OCI-LY1 (cell line): ENCODE data around the gene C1orf115.

Experiments
- H2AFZ ChIP-seq: fragments of 200-600 bp; sonication (generic), shearing (Covaris generic); 2 replicates; pipeline ENCODE4 v1.6.0; 2014; ENCODE audit warnings: antibody characterized with exemption, mild to moderate bottlenecking, low read length
- H3F3A ChIP-seq: fragments of 200-600 bp; sonication (generic), shearing (Covaris generic); 2 replicates; pipeline ENCODE4 v1.6.0; 2014; ENCODE audit warnings: mild to moderate bottlenecking, antibody characterized with exemption, low read length, moderate library complexity; ENCODE audit not compliant: insufficient read depth
- H3K27ac ChIP-seq: fragments of 200-600 bp; sonication (generic); 2 replicates; pipeline ENCODE4 v1.5.1; 2014; ENCODE audit warnings: low read length, mixed run types, mild to moderate bottlenecking, low read depth; ENCODE audit not compliant: poor library complexity, severe bottlenecking
- H3K27me3 ChIP-seq: fragments of 200-600 bp; sonication (generic); 2 replicates; pipeline ENCODE4 v1.6.0; 2014; ENCODE audit warnings: antibody characterized with exemption, mild to moderate bottlenecking, low read length, moderate library complexity; ENCODE audit not compliant: insufficient read depth
- H3K36me3 ChIP-seq: fragments of 200-600 bp; sonication (generic); 2 replicates; pipeline ENCODE4 v1.6.1; 2014; ENCODE audit warnings: mild to moderate bottlenecking, antibody characterized with exemption, low read length, moderate library complexity, mixed read lengths; ENCODE audit not compliant: insufficient read depth
- H3K4me1 ChIP-seq: fragments of 200-600 bp; sonication (generic); 2 replicates; pipeline ENCODE4 v1.5.1; 2014; ENCODE audit warnings: mild to moderate bottlenecking, low read length, moderate library complexity; ENCODE audit not compliant: insufficient read depth, severe bottlenecking
- H3K4me2 ChIP-seq: fragments of 200-600 bp; sonication (generic), shearing (Covaris generic); 2 replicates; pipeline ENCODE4 v1.6.1; 2014; ENCODE audit warnings: low read length
- H3K4me3 ChIP-seq: fragments of 200-600 bp; sonication (generic); 2 replicates; pipeline ENCODE4 v1.5.1; 2014; ENCODE audit warnings: low read length, low read depth, mild to moderate bottlenecking, mixed read lengths; ENCODE audit not compliant: poor library complexity, severe bottlenecking
- H3K79me2 ChIP-seq: fragments of 200-600 bp; shearing (Covaris generic); 2 replicates; pipeline ENCODE4 v1.6.1; 2016; ENCODE audit warnings: mixed run types, low read length, mixed read lengths; ENCODE audit not compliant: insufficient read depth
- H3K9ac ChIP-seq: fragments of 200-600 bp; sonication (generic), shearing (Covaris generic); 2 replicates; pipeline ENCODE4 v1.6.1; 2014; ENCODE audit warnings: mild to moderate bottlenecking, low read length, mixed read lengths
- H3K9me2 ChIP-seq: fragments of 200-600 bp; sonication (generic), shearing (Covaris generic); 2 replicates; pipeline ENCODE4 v1.6.1; 2014; ENCODE audit warnings: low read depth, mild to moderate bottlenecking, low read length, mixed read lengths
- H3K9me3 ChIP-seq: fragments of 200-600 bp; shearing (Covaris generic); 2 replicates; pipeline ENCODE4 v1.6.1; 2014; ENCODE audit warnings: low read length, mixed read lengths
- H4K20me1 ChIP-seq: fragments of 200-600 bp; sonication (generic), shearing (Covaris generic); 2 replicates; pipeline ENCODE4 v1.6.0; 2016; ENCODE audit warnings: mild to moderate bottlenecking, low read length; ENCODE audit not compliant: insufficient read depth
- EZH2 ChIP-seq: fragments of 200-600 bp; sonication (generic), shearing (Covaris generic); IDR thresholded peaks from 2 replicates; pipeline ENCODE4 v1.8.0; 2017; ENCODE audit warnings: borderline replicate concordance, mixed run types, mild to moderate bottlenecking, antibody characterized with exemption, low read length, moderate library complexity, mixed read lengths
- TF ChIP-seq, protein P1 (sequence below): fragments of 200-600 bp; sonication (generic), shearing (Covaris generic); IDR thresholded peaks from 2 replicates; pipeline ENCODE4 v1.5.1; 2017; ENCODE audit warnings: mild to moderate bottlenecking, antibody characterized with exemption, low read length, moderate library complexity, mixed read lengths

Gene C1orf115

DNA sequence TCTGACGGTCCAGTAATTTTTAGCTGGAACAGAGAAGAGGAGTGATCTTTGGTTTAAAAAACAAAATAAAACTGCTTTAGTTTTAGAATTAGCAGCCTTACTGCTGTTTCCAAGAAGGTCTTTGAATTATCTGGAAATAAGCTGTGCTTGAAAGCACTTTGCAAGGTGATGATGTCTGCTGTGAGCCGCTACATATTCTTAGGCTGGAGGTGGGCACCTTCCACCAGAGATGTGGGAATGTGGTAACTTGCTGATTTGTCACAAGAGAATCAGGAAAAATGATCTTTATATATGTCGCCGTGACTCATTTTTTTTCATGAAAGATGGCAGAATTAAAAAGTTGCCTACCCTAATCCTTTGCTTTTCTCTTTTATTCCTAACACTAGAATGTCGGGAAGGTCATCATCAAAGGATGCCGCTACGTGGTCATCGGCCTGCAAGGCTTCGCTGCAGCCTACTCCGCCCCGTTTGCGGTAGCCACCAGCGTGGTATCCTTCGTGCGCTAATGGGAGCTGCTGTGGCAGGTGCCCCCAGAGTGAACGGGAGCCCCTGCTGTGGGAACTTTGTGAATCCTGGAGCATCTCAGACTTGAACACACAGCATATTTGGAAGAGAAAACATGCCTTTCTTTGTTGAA lies 6.2 kb downstream of the C1orf115 start:
- no peak overlapping the region for H3K4me3 ChIP-seq
- no peaks in the 10 kb centered on the region for H3K9me3 ChIP-seq
- no peak overlapping the region for H3K9ac ChIP-seq
- no peak overlapping the region for H3K4me2 ChIP-seq
- H3K9me2 ChIP-seq, result no peaks in the 10 kb centered on the region
- H2AFZ ChIP-seq, result no peak overlapping the region
- no peaks in the 10 kb centered on the region for H3K79me2 ChIP-seq
- TF ChIP-seq, protein P1, sequence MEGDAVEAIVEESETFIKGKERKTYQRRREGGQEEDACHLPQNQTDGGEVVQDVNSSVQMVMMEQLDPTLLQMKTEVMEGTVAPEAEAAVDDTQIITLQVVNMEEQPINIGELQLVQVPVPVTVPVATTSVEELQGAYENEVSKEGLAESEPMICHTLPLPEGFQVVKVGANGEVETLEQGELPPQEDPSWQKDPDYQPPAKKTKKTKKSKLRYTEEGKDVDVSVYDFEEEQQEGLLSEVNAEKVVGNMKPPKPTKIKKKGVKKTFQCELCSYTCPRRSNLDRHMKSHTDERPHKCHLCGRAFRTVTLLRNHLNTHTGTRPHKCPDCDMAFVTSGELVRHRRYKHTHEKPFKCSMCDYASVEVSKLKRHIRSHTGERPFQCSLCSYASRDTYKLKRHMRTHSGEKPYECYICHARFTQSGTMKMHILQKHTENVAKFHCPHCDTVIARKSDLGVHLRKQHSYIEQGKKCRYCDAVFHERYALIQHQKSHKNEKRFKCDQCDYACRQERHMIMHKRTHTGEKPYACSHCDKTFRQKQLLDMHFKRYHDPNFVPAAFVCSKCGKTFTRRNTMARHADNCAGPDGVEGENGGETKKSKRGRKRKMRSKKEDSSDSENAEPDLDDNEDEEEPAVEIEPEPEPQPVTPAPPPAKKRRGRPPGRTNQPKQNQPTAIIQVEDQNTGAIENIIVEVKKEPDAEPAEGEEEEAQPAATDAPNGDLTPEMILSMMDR, result no peak
- TF ChIP-seq EZH2, result no peak
- no peaks in the 10 kb centered on the region for H3F3A ChIP-seq
- H3K27me3 ChIP-seq, result no peaks in the 10 kb centered on the region
- H4K20me1 ChIP-seq, result no peaks in the 10 kb centered on the region
- H3K36me3 ChIP-seq, result no peaks in the 10 kb centered on the region
- H3K27ac ChIP-seq, result no peak overlapping the region
- H3K4me1 ChIP-seq, result no peaks in the 10 kb centered on the region

DNA sequence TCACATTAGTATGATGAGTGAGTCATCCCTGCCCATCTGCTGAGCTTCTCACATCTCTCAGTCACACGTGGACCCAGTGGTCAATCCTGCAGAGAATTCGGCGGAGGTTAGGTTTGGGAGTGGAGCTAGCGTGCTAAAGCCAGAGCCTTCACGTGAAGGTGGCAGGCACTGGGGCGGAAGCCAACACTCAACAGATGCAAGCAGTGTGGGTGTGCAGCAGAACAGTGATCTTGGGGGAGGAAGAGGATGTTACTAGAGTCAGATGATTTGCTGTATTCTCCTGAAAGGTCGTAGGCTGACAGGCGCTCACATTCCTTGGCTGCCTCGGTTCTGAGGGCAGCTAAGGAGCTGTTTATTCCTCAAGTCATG lies 6.7 kb downstream of the C1orf115 start:
- Histone ChIP-seq H3K79me2 (no peaks in the 10 kb centered on the region), H3F3A (no peaks in the 10 kb centered on the region), H3K36me3 (no peaks in the 10 kb centered on the region), H4K20me1 (no peaks in the 10 kb centered on the region), H3K9me2 (no peaks in the 10 kb centered on the region), H3K4me3 (no peak overlapping the region), H3K4me2 (no peak overlapping the region), H3K27ac (no peak overlapping the region), H3K4me1 (no peaks in the 10 kb centered on the region), H2AFZ (no peak overlapping the region), H3K27me3 (no peaks in the 10 kb centered on the region), H3K9me3 (no peaks in the 10 kb centered on the region), H3K9ac (no peak overlapping the region)
- TF ChIP-seq EZH2, result no peak
- TF ChIP-seq, protein P1, result no peak

DNA sequence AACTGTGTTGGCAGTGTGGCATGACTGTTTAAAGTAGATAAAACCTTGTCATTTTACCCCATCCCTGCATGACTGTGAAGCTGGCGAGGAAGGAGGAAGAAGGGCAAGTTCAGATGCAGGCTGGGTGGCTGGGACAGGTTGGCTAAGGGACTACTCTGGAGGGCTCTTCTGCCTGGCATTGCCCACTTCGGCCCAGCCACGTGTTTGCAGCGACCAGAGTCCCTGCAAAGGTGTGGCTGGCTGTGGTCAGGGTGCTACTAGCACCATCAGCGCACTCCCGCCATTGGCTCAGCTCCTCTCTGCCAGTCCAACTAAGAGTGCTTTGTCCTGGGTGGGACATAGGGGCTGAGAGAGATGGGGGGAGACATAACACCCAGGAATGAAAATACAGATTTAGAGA lies 7.2 kb downstream of the C1orf115 start:
- H3K27ac ChIP-seq, result no peak overlapping the region
- no peak for TF ChIP-seq EZH2
- TF ChIP-seq, protein P1, result no peak
- no peaks in the 10 kb centered on the region for H3K36me3 ChIP-seq
- no peaks in the 10 kb centered on the region for H4K20me1 ChIP-seq
- no peaks in the 10 kb centered on the region for H3K9me3 ChIP-seq
- H3K9me2 ChIP-seq, result no peaks in the 10 kb centered on the region
- H3K4me1 ChIP-seq, result no peaks in the 10 kb centered on the region
- H2AFZ ChIP-seq, result no peak overlapping the region
- no peak overlapping the region for H3K9ac ChIP-seq
- H3K27me3 ChIP-seq, result no peaks in the 10 kb centered on the region
- H3K4me2 ChIP-seq, result no peak overlapping the region
- H3F3A ChIP-seq, result no peaks in the 10 kb centered on the region
- H3K79me2 ChIP-seq, result no peaks in the 10 kb centered on the region
- no peak overlapping the region for H3K4me3 ChIP-seq
